ENCODE results near the gene AQP12B.

DNA sequence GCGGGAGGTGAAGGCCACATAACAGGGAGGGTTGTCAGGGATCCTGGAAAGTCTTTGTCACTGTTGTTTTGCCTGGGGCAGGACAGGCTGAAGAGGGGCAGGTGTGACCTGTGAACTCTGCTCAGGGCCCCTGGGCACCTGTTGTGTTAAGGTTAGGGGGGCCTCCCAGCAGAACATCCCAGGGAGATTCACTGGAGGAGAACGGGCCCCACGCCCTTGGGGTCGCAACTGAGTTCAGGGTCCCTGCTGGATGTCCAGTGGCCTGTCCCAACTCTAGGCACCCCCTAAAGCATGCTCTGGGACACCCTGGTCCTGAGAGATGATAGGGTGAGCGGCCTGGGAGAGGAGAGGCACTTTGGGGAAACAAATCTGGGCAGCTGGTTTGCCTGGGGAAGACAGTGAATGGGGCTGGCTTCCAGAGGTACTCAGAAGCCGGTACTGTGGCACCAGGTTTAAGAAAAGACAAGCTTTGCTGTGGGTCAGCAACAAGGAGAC, 34.5 kb downstream of the AQP12B start:
- TF ChIP-seq, protein P1, sequence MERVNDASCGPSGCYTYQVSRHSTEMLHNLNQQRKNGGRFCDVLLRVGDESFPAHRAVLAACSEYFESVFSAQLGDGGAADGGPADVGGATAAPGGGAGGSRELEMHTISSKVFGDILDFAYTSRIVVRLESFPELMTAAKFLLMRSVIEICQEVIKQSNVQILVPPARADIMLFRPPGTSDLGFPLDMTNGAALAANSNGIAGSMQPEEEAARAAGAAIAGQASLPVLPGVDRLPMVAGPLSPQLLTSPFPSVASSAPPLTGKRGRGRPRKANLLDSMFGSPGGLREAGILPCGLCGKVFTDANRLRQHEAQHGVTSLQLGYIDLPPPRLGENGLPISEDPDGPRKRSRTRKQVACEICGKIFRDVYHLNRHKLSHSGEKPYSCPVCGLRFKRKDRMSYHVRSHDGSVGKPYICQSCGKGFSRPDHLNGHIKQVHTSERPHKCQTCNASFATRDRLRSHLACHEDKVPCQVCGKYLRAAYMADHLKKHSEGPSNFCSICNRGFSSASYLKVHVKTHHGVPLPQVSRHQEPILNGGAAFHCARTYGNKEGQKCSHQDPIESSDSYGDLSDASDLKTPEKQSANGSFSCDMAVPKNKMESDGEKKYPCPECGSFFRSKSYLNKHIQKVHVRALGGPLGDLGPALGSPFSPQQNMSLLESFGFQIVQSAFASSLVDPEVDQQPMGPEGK (CRISPR knock-in tag; IDR thresholded peaks at IDR 0.05; ENCODE audit: borderline replicate concordance), result no peak
- TF ChIP-seq OSR1 (CRISPR knock-in tag; IDR thresholded peaks at IDR 0.05) (no peak), ZFP3 (CRISPR knock-in tag; IDR thresholded peaks at IDR 0.05) (no peak), ARNTL (CRISPR knock-in tag; IDR thresholded peaks at IDR 0.05; ENCODE audit: borderline replicate concordance, low read depth) (no peak), ZNF8 (CRISPR knock-in tag; IDR thresholded peaks at IDR 0.05) (no peak)
- TF ChIP-seq, protein P2, sequence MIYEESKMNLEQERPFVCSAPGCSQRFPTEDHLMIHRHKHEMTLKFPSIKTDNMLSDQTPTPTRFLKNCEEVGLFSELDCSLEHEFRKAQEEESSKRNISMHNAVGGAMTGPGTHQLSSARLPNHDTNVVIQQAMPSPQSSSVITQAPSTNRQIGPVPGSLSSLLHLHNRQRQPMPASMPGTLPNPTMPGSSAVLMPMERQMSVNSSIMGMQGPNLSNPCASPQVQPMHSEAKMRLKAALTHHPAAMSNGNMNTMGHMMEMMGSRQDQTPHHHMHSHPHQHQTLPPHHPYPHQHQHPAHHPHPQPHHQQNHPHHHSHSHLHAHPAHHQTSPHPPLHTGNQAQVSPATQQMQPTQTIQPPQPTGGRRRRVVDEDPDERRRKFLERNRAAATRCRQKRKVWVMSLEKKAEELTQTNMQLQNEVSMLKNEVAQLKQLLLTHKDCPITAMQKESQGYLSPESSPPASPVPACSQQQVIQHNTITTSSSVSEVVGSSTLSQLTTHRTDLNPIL (CRISPR knock-in tag; IDR thresholded peaks at IDR 0.05; ENCODE audit: low read depth), result no peak

Measured in SK-N-SH treated with all-trans-retinoic acid at 6 μM for 48 hours (cell line).